HT-29 (cell line): ENCODE results near the gene UNC45A. TPM values are rescaled to one million over a fixed set of nuclear protein-coding genes. Genes with fewer than 3 reads are reported as not detected.

ENCODE experiments used
- DNase-seq: peaks from one replicate; pipeline ENCODE4 v3.0.0-alpha.2; 2015; ENCODE audit warnings: low spot score
- total RNA-seq: library from RNA; depleted of rRNA; stranded (reverse); fragments of >200 nt; shearing (Covaris generic); gene quantifications from 2 replicates; pipeline ENCODE4 v1.2.3, GENCODE V29; 2014

The UNC45A gene
- total RNA-seq, 1 experiment from 2014 or later, result 80.6 TPM

DNA sequence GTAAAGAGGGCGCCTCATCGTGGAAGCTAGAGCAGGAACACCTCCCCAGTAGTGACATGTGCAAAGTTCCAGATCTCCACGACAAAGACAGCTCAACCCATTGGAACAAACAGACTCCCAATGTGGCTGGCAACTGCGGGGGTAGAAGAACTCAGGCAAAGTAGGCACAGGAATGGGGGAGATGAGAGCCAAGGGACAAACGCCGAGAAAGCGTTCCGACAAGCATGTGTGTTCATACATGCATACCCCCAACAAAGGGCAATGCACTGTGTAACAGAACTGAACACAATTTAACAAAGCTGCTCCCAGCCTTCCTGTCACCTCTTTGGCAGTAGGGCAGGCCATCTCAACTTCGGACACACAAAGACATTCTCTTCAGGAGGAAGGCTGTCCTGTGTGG lies 31.2 kb downstream of the UNC45A start:
- DNase-seq, result no peak

DNA sequence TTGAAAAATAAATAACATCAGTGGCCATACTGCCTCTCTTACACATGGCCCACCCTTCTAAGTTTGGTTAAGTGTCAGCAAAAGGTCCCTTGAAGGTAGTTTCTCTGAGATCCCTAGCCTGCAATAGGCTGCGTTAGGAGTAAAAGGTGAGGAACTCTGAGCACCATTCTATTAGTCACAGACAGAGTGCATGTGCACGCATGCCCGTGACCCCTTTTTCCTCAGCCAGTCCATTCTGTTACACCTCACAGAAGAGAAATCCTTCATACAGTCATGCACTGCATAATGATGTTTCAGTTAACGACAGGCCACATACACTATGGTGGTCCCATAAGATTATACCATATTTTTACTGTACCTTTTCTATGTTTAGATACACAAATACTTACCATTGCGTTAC lies 32.1 kb downstream of the UNC45A start:
- DNase-seq, result no peak

DNA sequence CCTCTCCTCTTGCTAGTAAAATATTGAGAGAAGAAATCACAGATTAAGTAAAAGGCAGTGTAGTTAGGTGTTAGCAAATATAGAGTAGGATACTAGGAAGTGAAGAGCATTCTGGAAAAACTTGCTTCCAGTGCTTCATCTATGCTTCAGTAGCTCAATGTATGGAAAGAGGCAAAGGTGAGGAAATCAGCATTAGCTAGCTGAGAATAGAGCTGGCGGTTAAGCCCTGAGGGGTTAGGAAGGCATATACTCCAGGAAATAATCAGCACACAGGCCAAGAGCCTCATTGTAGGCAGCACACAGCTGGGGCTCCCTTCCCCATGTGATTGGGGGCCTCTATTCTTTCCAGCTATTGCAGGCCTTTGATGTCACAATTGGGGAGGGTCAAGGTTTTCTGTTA lies 33.3 kb downstream of the UNC45A start:
- no peak for DNase-seq

DNA sequence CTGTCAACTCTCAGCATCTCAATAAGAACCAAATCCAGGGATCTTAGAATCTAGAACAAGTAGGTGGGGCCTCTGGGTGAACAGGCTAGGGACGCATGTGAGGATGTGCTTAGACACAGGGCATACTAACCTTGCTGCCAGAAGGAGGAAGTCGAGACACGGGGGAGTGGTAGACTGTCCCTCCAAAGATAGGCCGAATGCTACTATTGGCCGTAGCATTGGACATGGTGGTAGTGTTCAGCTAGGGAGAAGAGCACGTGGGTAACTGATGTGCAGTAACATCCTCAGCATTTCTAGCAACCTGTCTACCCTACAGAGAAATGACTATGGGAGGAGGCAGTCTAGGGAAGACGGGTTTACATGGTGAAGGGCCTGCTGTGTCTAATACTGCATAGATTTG lies 35.2 kb downstream of the UNC45A start:
- DNase-seq, result no peak

DNA sequence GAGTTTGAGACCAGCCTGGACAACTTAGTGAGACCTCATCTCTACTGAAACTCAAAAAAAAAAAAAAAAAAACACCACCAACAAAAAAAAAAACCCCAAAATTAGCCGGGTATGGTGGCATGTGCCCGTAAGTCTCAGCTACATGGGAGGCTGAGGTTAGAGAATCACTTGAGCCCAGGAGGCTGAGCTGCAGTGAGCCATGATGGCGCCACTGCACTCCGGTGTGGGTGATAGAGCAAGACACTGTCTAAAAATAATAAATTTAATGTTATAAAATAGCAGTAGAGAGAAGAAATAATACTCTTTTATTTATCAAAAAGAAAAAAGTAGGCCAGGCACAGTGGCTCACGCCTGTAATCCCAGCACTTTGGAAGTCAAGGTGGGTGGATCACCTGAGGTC lies 37.0 kb downstream of the UNC45A start:
- DNase-seq, result no peak

DNA sequence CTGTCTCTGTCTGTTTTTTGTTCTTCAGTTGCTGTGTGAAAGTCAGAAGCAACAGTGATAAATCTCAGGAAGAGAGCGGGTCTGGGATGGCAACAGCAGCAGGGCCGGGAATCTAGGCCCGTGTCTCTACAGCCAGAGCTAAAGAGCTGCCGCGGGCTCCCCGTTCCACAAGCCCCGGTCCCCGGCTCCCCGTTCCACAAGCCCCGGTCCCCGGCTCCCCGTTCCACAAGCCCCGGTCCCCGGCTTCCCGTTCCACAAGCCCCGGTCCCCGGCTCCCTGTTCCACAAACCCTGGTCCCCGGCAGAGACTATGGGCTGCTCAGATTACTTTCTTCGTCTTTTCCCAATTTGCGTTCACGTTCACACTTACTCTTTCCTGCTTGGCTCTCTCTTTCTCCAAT lies 39.1 kb downstream of the UNC45A start:
- DNase-seq, result no peak

DNA sequence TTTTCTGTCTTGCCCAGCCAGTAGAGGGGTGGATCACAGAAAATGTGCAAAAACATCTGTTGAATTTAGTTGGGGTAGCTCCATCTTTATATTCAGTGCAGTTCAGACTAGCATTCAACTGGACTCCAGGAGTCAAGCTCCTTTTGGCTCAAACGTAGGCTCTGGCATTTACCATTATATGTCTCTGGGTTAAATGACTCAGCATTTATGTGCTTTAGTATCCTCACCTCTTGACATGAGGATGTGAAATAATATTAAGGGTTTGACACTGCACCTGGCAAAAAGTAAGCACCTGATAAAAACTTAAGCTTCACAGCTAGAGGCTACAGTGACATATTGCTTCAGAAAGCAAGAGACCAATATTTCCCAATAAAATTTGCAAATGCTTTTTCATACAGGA lies 44.5 kb downstream of the UNC45A start:
- no peak for DNase-seq

DNA sequence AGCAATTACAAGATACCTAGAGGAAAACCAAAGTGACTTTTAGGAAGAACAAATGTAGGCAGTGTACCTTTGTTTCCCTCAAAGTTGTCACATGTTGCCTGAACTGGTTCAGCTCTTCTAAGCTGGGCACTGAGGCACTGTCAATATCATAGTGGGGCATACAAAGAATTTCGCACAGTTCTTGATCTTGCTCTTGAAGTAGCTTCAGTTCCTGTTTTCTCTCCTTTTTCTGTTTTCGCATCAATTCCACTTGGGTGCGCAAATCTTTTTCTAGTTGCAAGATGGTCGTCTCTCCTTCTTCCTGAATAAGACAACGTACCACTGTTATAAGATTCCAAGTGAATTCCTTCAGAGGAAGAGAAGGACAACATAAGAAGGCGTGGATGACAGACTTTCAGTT lies 46.6 kb downstream of the UNC45A start:
- DNase-seq, result no peak

DNA sequence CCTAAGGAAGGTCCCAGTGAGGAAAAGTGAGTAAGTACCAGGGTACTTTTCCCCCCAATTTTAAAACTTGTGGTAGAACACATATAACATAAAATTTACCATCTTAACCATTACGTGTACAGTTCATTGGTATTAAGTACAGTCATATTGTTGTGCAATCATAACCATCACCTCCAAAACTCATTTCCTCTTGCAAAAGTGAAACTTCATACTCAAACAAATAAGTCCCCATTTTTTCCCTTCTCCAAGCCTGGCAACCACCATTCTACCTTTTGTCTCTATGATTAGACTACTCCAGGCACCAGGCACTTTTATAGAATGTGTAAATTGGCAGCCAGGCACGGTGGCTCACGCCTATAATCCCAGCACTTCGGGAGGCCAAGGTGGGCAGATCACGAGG lies 47.0 kb downstream of the UNC45A start:
- DNase-seq, result no peak

DNA sequence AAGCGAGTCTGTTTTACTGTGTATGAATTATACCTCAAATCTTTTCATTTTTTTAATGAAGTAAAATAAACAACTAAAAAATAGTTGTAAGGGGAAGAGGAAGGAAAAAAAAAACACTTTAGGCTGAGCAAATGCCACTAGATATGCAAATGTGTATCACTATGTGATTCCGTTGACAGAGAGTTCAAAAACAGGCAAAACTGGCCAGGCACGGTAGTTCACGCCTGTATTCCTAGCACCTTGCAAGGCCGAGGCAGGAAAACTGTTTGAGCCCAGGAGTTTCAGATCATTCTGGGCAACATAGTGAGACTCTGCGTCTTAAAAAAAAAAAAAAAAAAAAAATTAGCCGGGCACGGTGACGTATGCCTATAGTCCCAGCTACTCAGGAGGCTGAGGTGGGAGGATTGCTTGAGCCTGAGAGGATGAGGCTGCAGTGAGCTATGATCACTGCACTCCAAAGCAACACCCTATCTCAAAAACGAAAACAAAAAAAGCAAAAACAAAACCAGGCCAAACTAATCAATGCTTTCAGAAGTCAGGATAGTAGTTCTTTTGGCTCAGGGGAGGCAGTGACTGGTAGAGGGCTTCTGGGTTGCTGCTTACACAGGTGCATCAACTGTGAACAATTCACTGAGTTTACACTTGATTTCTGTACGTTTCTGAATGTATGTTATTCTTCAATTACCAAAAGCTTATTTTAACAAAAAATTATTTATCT lies 51.9 kb downstream of the UNC45A start:
- DNase-seq, result no peak

DNA sequence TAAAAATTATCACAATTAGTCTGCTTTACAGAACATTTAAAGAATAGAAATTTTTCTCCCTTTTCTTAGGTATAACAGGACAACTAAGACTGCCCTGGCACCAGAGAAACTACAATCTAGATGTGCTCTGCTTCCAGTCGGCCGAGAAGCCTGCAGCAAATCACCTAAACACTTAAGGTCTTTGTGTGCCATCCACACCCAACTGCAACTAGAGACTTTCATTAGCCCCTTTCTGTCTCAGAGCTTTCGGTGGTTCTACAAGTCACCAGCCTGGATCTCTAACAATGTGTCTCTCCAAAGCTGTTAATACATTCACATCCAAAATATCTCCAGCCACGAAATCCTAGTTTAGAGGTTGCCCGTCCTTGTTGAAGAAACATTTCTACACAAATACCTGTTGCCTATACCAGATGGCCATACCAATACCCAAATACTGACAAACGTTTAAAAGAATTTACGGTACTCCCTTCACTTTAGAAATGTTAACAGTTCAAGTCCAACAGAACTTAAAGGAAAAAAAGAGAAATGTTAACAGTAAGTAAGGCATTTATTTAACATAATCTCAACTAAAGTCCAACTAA lies 52.6 kb downstream of the UNC45A start:
- no peak for DNase-seq

DNA sequence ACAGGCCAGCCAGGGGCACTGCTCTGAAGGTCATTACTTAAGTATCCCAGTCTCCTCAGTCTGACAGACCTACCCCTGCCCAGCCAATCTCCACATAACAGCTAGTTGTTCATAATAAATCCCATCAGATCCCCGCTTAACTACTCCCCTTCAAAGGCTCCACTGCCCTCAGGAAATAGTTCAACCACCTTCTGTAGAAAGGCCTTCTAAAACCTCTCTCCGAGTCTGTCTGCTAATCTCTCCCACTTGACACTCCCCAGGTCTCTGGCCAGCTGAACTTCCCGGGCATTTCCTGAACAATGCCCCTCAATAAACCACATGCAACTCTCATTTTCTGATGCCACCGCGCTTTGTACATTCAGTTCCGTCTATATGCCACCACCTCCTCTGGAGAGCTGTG lies 53.2 kb downstream of the UNC45A start:
- DNase-seq, result no peak

DNA sequence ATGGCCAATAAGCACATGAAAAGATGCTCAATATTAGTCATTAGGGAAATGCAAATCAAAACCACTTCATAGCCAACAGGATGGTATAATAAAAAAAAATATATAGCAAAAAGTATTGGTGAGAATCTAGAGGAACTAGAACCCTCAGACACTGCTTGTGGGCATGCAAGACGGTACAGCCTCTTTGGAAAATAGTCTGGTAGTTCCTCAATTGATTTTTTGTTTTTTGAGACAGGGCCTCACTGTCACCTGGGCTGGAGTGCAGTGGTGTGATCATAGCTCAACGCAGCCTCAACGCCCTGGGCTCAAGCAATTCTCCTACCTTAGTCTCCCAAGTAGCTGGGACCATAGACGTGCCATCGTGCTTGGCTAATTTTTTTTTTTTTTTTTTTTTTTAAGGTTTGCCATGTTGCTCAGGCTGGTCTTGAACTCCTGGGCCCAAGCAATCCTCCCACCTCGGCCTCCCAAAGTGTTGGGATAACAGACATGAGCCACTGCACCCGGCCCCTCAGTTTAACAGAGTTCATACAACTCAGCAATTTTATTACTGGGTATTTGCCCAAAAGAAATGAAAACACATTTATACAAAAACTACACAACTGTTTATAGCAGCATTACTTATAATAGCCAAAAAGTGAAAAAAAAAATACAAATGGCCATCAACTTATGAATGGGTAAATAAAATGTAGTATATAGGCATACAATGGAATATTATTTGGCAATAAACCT lies 54.1 kb downstream of the UNC45A start:
- no peak for DNase-seq

DNA sequence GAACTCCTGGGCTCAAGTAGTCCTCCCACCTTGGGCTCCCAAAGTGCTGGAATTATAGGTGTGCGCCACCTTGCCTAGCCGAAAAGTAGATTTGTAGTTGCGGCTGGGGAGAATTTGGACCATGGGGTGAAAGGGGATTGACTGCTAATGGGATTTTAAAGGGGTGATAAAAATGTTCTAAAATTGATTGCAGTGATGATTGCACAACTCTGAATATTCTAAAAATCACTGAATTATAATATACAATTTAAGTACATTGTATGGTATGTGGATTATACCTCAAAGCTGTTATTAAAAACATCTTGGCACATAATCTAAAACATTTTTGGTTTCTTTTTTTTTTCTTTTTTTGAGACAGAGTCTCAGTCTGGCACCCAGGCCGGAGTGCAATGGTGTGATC lies 55.4 kb downstream of the UNC45A start:
- no peak for DNase-seq

DNA sequence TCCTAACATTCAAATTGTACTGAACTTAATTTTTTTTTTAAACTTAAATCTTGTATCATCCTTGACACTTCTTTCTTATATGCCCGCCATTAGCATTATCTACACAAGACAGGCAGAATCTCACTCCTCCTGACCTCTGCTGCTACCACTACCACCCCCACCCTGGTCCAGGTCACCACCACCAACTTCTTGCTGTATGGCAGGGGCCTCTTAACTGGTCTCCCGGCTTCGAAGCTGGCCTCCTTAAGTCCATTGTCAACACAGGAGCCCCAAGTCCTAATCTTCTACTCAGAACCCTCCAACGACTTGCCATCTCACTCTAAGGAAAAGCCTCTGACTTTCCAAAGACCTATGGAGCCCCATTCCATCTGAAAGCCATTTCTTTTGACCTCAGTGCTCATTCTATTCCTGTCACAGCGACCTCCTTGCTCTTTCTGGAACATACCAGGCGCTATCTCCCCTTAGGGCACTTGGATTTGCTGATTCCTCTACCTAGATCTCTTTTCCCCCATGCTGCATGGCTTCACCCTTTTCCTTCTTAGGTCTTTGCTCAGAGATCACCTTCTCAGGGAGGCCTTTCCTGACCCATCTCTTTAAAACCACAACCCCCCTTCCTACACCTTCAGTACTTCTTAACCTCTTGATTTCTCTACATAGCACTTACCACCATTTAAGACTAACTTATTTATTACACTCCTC lies 56.7 kb downstream of the UNC45A start:
- DNase-seq, result peak; percentile 13

DNA sequence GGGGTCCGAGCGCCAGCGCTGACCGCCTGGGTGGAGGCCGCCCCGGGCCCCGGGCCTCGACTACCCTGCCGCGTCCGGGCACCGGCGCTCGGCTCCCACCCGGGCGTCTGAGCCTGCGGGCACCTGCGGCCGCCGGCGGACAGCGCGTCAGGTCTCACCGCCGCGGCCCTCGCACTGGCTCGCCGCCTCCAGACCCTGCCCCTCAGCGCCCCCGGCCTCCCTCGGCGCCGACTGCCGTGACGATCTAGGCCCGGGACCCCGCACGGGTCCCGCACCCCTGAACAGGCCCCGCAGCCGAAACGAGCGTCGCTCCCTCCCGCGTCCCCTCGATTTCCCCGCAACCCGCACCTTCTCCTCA lies 59.0 kb downstream of the UNC45A start:
- DNase-seq, result no peak

DNA sequence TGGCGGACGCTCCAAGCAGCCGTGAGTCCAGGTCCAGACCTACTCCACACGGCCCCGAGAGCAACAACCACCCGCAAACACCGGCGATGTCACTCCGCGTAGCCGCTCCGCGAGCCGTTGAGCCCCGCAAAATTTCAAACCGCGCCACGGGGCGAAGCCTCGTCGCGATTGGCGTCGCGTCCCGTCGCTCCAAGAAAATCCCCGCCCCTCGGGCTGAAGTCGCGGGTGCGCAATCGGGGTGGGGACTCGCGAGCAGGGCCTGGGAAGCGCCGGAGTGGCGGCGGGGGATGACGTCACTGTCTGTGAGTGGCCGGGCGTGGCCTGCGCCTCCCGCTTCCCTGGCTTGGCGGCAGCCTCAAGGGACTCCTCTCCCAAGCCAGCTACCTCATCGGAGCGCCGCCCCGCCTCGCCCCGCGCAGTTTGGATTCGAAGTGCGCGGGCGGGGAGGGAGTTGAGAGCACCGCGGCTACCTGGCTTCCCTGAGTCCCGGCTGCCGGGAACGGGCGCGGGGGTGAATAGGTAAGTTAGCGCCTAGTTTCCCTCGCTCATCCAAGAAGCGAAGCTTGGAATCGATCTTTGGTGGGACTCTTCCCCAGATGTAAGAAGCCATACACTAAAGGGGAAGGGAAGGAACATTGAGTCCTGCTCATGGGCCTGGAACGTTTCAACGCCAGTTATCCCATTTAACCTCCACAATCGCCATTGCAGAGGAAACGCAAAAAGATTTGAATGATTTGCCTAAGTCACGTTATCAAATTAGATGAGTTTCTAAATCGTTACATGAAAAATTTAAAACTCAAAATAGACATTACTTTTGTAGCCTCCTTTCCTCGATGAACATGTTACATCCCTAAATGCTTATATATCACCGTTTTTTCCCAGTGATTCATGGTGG lies 59.6 kb downstream of the UNC45A start, which contains the start of gene PRC1:
PRC1 (minus strand) TSS at position 119 of the 895 bp plus-strand sequence; CDS start at position 1, 118 bp downstream.
- peak; percentile 100 for DNase-seq

DNA sequence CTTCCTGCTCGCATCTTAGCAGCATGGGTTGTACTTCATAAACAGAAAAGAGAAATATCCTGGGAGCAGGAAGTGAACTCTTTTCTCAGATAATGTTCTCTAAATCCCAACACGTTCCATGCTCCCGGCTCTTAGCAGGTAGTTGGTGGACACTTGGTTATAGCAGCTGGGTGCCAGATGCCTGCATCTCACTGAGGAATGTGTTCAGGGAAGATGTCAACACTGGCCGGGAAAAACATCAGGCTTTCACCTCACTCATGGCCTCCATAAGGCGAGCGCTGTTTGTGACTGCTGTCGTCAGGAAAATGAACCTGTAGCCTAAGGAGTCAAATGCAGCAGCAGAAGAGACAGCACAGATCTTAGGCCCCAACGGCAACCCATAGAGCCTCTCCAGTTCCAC lies 63.7 kb downstream of the UNC45A start:
- no peak for DNase-seq

DNA sequence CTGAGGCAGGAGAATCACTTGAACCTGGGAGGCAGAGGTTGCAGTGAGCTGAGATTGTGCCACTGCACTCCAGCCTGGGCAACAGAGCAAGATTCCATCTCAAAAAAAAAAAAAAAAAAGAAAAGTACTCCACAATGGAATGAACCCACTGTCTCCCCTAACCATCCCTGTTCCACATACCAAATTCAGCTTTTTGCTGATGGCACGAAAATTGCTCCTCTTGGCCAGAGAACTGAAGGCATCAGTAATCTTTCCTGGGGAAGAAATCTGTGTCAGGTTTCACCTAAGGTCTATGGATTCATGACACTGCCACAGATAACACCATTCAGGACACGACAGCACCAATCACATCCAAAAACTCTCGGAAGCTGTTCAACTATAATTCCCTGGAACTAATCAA lies 66.1 kb downstream of the UNC45A start:
- DNase-seq, result no peak
